ENCODE results near the gene PALLD. TPM values are rescaled to one million over a fixed set of nuclear protein-coding genes. Genes with fewer than 3 reads are reported as not detected.

PALLD gene
- total RNA-seq, 1 donor from 2014 or later = 69.2 TPM

GRCh38 chr4:168793542-168793941 is 296.7 kb downstream of the PALLD start:
- Histone ChIP-seq H3K36me3 (ENCODE audit: control insufficient read depth, insufficient read depth, low read length) (no peaks in the 10 kb centered on the region), H3K27me3 (ENCODE audit: control insufficient read depth, insufficient read depth, low read length) (no peaks in the 10 kb centered on the region), H3K4me3 (ENCODE audit: low read depth, low read length) (no peak overlapping the region)
- TF ChIP-seq CTCF (IDR thresholded peaks at IDR 0.05; ENCODE audit: insufficient read depth, low read length, severe bottlenecking) = no peak
- no peak for FAIRE-seq
- no peak for DNase-seq (ENCODE audit: low read depth)

- FAIRE-seq = no peak
- no peak for DNase-seq (ENCODE audit: low read depth)
- H3K4me3 ChIP-seq (ENCODE audit: low read depth, low read length) = no peak overlapping the region
- no peaks in the 10 kb centered on the region for H3K27me3 ChIP-seq (ENCODE audit: control insufficient read depth, insufficient read depth, low read length)
- H3K36me3 ChIP-seq (ENCODE audit: control insufficient read depth, insufficient read depth, low read length) = no peaks in the 10 kb centered on the region
- no peak for TF ChIP-seq CTCF (IDR thresholded peaks at IDR 0.05; ENCODE audit: insufficient read depth, low read length, severe bottlenecking)
These were observed 297.3 kb downstream of the PALLD start for GRCh38 chr4:168794092-168794707.

GRCh38 chr4:168794881-168795280 is 298.0 kb downstream of the PALLD start:
- Histone ChIP-seq H3K36me3 (ENCODE audit: control insufficient read depth, insufficient read depth, low read length) (no peaks in the 10 kb centered on the region), H3K27me3 (ENCODE audit: control insufficient read depth, insufficient read depth, low read length) (no peaks in the 10 kb centered on the region), H3K4me3 (ENCODE audit: low read depth, low read length) (no peak overlapping the region)
- no peak for TF ChIP-seq CTCF (IDR thresholded peaks at IDR 0.05; ENCODE audit: insufficient read depth, low read length, severe bottlenecking)
- FAIRE-seq (no peak), DNase-seq (ENCODE audit: low read depth) (no peak)

GRCh38 chr4:168795346-168795745 is 298.5 kb downstream of the PALLD start:
- no peak for DNase-seq (ENCODE audit: low read depth)
- no peak for FAIRE-seq
- no peak for TF ChIP-seq CTCF (IDR thresholded peaks at IDR 0.05; ENCODE audit: insufficient read depth, low read length, severe bottlenecking)
- Histone ChIP-seq H3K27me3 (ENCODE audit: control insufficient read depth, insufficient read depth, low read length) (no peaks in the 10 kb centered on the region), H3K4me3 (ENCODE audit: low read depth, low read length) (no peak overlapping the region), H3K36me3 (ENCODE audit: control insufficient read depth, insufficient read depth, low read length) (no peaks in the 10 kb centered on the region)

- no peaks in the 10 kb centered on the region for H3K27me3 ChIP-seq (ENCODE audit: control insufficient read depth, insufficient read depth, low read length)
- H3K36me3 ChIP-seq (ENCODE audit: control insufficient read depth, insufficient read depth, low read length) = no peaks in the 10 kb centered on the region
- TF ChIP-seq CTCF (IDR thresholded peaks at IDR 0.05; ENCODE audit: insufficient read depth, low read length, severe bottlenecking) = no peak
- peak; percentile 81 for DNase-seq (ENCODE audit: low read depth)
- no peak for FAIRE-seq
- no peak overlapping the region for H3K4me3 ChIP-seq (ENCODE audit: low read depth, low read length)
These were observed 299.7 kb downstream of the PALLD start for GRCh38 chr4:168796362-168797106.
